GM12874 (cell line): Measurements from ENCODE around the gene SPATA13.

Experiments used
- TF ChIP-seq, protein P1 (sequence below): IDR thresholded peaks from 2 replicates; pipeline ENCODE4 v1.5.1; 2011; ENCODE audit warnings: low read depth, mild to moderate bottlenecking, control low read depth, low read length, moderate library complexity; ENCODE audit not compliant: insufficient read depth

SPATA13 gene

DNA sequence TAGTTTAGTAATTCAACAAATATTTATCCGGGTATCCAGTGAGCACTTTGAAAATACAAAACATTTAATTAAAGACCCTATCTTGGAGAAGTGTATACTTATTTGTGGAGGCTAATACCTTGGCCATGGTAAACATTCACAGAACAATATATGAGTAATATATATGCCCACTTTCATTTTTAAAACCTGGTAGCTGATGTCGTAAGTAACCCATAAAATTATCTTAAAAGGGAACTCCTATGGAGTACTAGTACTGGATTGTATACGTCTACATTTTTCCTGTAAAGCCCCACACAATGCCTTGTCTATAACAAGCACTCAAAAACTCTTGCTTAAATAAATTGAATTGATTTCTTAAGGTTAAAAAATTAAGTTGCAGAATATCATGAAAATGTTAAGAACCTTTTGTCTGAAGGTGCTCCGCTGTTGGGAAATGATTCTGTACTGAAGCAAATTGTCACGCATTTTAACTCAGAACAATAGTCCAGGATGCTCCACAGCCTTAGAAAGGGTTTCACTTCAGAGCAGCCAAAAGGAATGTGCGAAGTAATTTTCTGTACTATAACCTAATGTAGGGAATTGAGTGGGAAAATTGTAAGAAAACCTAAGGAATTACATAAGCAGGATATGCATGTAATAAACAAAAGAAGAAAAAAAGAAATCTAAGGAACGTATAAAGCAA lies 90.0 kb downstream of the SPATA13 start:
- TF ChIP-seq, protein P1, sequence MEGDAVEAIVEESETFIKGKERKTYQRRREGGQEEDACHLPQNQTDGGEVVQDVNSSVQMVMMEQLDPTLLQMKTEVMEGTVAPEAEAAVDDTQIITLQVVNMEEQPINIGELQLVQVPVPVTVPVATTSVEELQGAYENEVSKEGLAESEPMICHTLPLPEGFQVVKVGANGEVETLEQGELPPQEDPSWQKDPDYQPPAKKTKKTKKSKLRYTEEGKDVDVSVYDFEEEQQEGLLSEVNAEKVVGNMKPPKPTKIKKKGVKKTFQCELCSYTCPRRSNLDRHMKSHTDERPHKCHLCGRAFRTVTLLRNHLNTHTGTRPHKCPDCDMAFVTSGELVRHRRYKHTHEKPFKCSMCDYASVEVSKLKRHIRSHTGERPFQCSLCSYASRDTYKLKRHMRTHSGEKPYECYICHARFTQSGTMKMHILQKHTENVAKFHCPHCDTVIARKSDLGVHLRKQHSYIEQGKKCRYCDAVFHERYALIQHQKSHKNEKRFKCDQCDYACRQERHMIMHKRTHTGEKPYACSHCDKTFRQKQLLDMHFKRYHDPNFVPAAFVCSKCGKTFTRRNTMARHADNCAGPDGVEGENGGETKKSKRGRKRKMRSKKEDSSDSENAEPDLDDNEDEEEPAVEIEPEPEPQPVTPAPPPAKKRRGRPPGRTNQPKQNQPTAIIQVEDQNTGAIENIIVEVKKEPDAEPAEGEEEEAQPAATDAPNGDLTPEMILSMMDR, result no peak

DNA sequence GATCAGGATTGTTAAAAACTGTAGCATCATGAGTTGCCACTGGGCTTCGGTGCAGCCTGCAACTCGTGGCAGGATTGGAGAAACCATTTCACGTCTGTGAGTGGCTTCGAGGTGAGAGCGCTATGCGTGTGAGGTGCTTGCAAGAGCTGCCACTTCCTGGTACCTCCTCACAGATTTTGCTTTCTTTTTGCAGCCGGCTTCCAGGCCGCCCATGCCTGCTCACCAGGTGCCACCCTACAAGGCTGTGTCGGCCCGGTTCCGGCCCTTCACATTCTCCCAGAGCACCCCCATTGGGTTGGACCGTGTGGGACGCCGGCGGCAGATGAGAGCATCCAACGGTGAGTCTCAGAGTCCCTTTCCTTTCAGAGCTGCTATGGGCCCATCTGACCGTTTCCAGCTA lies 91.0 kb downstream of the SPATA13 start:
- TF ChIP-seq, protein P1, result no peak

DNA sequence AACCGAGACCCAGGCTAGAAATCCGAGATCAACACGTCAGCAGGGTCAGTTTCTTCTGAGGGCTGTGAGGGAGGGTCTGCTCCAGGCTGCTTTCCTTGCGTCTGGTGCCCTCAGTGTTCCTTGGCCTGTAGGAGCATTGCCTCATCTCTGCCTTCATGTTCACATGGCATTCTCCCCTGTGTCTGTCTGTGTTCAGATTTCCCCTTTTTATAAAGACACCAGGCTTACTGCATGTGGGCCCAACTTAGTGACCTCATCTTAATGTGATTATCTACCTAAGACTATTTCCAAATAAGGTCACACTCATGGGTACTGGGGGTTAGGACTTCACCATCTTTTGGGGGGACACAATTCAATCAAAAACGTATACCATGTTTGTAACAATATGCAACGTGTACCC lies 91.6 kb downstream of the SPATA13 start:
- TF ChIP-seq, protein P1, result no peak

DNA sequence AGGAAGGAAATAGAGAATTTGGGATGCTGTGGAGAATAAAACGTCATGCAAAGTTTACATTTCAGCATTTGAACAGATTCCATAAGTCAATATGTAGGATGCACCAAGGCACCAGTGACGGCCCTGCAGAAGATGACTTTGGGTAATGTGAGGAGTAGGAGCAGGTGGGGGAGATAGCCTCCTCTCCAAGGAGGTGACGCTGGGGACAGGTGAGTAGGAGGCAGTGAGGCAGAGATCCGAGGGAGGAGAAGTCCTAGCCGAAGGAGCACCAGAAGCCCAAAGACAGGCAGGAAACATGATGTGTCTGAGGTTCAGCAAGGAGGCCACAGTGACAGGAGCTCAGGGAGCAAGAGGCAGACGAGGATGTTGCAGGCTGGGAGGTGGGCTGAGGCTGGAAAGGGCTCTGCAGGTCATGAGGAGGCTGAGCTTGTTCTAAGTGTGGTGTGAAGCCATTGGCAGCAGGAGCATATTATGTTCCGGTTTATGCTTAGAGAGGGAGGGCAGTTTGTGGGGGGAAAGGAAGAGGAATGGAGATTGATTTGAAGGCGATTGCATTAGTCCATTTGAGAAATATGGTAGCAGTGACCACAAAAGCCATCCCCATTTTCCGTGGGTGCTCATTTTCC lies 93.1 kb downstream of the SPATA13 start:
- TF ChIP-seq, protein P1, result no peak

DNA sequence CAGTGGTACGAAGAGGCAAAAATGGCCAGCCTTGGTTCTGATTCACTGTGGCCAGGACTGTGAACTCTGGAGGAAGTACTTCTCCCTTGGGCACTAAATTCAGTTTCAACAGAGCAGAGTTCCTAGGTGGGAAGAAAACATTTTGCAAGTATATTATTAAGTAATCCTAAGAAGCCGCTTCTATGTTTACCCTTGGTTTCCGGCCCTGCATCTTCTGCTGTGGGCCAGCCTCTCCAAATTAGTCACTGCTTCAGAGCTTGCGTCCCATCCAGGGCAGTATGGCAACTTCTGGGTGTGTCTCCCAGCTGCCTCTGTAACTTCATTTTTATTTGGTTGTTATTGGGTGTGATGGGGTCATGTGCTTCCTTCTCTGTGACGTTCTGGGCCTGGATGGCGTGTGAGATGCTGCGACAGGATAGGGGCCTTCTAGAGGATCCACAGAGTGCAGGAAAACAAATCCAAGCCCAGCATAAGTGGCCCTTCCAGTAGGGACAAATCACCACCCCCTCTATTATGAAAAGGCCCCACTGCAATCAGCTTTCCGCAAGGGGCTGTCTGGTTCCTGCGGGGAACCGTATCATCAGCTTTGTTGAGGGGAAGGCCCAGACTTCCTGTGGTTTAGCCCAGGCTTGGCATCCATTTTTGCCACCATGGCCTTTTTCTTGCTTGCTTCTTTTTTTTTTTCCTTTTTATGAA lies 93.8 kb downstream of the SPATA13 start:
- TF ChIP-seq, protein P1, result no peak

DNA sequence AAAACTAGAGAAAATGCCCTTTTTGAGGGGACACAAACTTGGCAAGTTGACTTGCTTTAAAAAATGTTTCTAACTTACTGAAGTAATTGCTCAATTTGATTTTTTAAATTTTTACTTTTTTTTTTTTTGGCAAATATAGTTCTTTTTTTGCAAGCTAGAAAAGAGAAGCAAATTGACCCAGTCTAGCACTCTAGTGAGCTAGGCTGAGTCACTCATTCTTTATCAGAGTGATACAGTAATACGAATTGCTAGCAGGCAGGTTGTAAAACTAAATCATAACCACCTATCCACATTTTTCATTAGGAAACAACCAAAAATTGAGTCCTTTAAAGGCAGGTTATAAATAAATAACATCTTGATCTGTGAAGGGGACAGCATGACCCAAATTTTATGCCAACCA lies 97.0 kb downstream of the SPATA13 start:
- TF ChIP-seq, protein P1, result no peak

DNA sequence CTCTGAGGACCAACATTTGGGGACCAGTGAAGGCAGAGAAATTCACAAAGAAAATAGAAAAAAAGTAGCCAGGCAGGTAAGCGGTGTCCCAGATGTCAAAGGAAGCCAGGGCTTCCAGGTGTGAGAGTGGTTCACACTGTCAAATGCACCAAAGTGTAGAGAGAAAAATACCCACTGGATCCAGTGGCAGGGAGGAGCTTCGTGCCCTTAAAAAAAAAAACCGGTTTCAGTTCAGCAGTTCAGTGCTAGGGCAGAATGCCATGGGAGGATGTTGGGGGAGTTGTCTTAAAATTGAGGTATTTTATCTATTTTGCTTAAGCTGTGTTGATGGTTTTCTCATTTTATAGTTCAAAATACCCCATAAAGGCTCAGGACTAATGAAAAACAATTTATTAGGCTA lies 101.0 kb downstream of the SPATA13 start:
- TF ChIP-seq, protein P1, result no peak
